ENCODE data around the gene ARHGEF11. TPM values are rescaled to one million over a fixed set of nuclear protein-coding genes. Genes with fewer than 3 reads are reported as not detected.

ARHGEF11 gene
- total and polyA plus RNA-seq, 7 donors: 7.0 to 22.8 (median 19.9) TPM

- 41 to 65% (median 46%) methylated on average over 3 of the region's 3 CpGs for WGBS, 3 donors
- H3K9me3 ChIP-seq: no peaks in the 10 kb centered on the region
- intact Hi-C loops (cut with DNase I): no loop called here
- TF ChIP-seq CTCF (IDR thresholded peaks at IDR 0.05): no peak
- no peak overlapping the region for H3K4me3 ChIP-seq
- ATAC-seq (no peak), DNase-seq (no peak)
- H3K27me3 ChIP-seq (ENCODE audit: insufficient read depth in 3 of 3, low read length in 2 of 3): no peaks in the 10 kb centered on the region
- H3K4me1 ChIP-seq: peaks cover 12% of the 10 kb centered on the region
- no peak overlapping the region for H3K27ac ChIP-seq
- no peaks in the 10 kb centered on the region for H3K36me3 ChIP-seq (ENCODE audit: insufficient read depth in 1 of 2, low read depth in 1 of 2)
Measured at GRCh38 chr1:157004806-157005205, 40.7 kb downstream of the ARHGEF11 start.

- H3K27me3 ChIP-seq (ENCODE audit: insufficient read depth in 3 of 3, low read length in 2 of 3): no peaks in the 10 kb centered on the region
- no peaks in the 10 kb centered on the region for H3K9me3 ChIP-seq
- WGBS, 3 donors: 71 to 87% (median 81%) methylated on average over 4 of the region's 4 CpGs
- H3K4me1 ChIP-seq: peaks cover 12% of the 10 kb centered on the region
- ATAC-seq (no peak), DNase-seq (no peak)
- H3K36me3 ChIP-seq (ENCODE audit: insufficient read depth in 1 of 2, low read depth in 1 of 2): no peaks in the 10 kb centered on the region
- H3K27ac ChIP-seq: no peak overlapping the region
- TF ChIP-seq CTCF (IDR thresholded peaks at IDR 0.05): no peak
- intact Hi-C loops (cut with DNase I): no loop called here
- H3K4me3 ChIP-seq: no peak overlapping the region
Measured at GRCh38 chr1:157004327-157004726, 41.2 kb downstream of the ARHGEF11 start.

- H3K27me3 ChIP-seq (ENCODE audit: insufficient read depth in 3 of 3, low read length in 2 of 3): no peaks in the 10 kb centered on the region
- no peak for TF ChIP-seq CTCF (IDR thresholded peaks at IDR 0.05)
- H3K27ac ChIP-seq: no peak overlapping the region
- H3K9me3 ChIP-seq: no peaks in the 10 kb centered on the region
- ATAC-seq (peak in 1 of 4 donors; percentile 19), DNase-seq (no peak)
- H3K4me3 ChIP-seq: no peak overlapping the region
- 48 to 54% (median 48%) methylated on average over 1 of the region's 1 CpG for WGBS, 3 donors
- intact Hi-C loops (cut with DNase I): no loop called here
- no peaks in the 10 kb centered on the region for H3K36me3 ChIP-seq (ENCODE audit: insufficient read depth in 1 of 2, low read depth in 1 of 2)
- H3K4me1 ChIP-seq: peaks cover 12% of the 10 kb centered on the region
Measured at GRCh38 chr1:157001304-157001703, 44.2 kb downstream of the ARHGEF11 start.

GRCh38 chr1:157000686-157001085, 44.9 kb downstream of the ARHGEF11 start:
- H3K4me3 ChIP-seq: no peak overlapping the region
- no peaks in the 10 kb centered on the region for H3K27me3 ChIP-seq (ENCODE audit: insufficient read depth in 3 of 3, low read length in 2 of 3)
- H3K27ac ChIP-seq: no peak overlapping the region
- intact Hi-C loops (cut with DNase I): no loop called here
- ATAC-seq (no peak), DNase-seq (no peak)
- no peak for TF ChIP-seq CTCF (IDR thresholded peaks at IDR 0.05)
- H3K4me1 ChIP-seq: peaks cover 10% of the 10 kb centered on the region
- no peaks in the 10 kb centered on the region for H3K36me3 ChIP-seq (ENCODE audit: insufficient read depth in 1 of 2, low read depth in 1 of 2)
- no peaks in the 10 kb centered on the region for H3K9me3 ChIP-seq
- WGBS, 3 donors: 87 to 96% (median 96%) methylated on average over 5 of the region's 5 CpGs

GRCh38 chr1:156999596-157000320, 45.8 kb downstream of the ARHGEF11 start:
- Histone ChIP-seq H3K36me3 (ENCODE audit: insufficient read depth in 1 of 2, low read depth in 1 of 2) (no peaks in the 10 kb centered on the region), H3K4me1 (peaks cover 3% of the 10 kb centered on the region), H3K27ac (no peak overlapping the region), H3K4me3 (no peak overlapping the region), H3K27me3 (ENCODE audit: insufficient read depth in 3 of 3, low read length in 2 of 3) (no peaks in the 10 kb centered on the region), H3K9me3 (no peaks in the 10 kb centered on the region)
- WGBS, 3 donors: 82 to 95% (median 84%) methylated on average over 9 of the region's 9 CpGs
- ATAC-seq (no peak), DNase-seq (no peak)
- TF ChIP-seq CTCF (IDR thresholded peaks at IDR 0.05): no peak
- intact Hi-C loops (cut with DNase I): no loop called here

All from psoas muscle (tissue), 8 donors.